NCI-H1694 (cell line): ENCODE measurements around the gene CNTN2.

Source experiments
- DNase-seq: peaks from one replicate; lab custom pipeline; 2025; lab: John Stamatoyannopoulos, UW

The CNTN2 gene

GRCh38 chr1:205024679-205025078 lies 18.3 kb upstream of the CNTN2 start:
- no peak for DNase-seq

- no peak for DNase-seq
These were observed 17.8 kb upstream of the CNTN2 start for GRCh38 chr1:205025239-205025638.

GRCh38 chr1:205026181-205026580 lies 16.8 kb upstream of the CNTN2 start:
- DNase-seq: no peak

- DNase-seq: no peak
These were observed 14.6 kb upstream of the CNTN2 start for GRCh38 chr1:205028390-205028789.

DNA sequence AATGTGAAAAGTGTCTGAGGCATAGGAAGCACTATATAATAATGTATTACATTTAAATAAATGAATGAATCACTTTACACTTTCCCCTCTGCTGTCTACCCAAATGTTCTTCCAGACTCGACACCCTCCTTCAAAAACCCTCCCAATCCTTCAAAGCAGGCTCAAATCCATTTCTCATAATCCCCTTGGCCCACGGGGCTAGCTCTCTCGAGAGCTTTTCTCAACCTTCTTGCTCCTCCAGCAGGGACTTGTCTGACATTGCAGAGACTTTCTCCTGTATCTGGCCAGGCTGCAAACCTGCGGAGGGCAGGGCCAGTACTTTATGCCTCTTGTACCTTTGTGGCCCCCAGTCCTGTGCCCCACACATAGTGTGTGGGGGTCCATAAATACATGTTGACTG lies 14.1 kb upstream of the CNTN2 start:
- no peak for DNase-seq

DNA sequence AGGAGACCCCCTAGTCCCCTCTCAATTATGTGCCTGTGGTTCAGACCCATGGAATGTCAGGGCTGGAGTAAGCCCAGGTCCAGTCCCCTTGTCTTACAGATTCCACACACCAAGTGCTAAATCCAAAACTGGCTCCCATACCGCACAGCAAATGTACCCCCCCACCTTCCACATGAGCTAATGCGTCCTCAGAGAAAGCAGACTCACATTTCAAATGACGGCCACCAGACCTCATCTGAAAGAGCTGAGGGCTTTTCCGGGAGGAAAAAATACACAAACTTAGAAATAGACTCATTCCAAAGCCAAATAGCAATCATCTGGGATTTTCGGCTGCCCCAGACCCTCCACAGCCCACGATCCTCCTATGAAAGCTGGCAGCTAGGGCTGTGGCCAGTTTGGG lies 12.8 kb upstream of the CNTN2 start:
- no peak for DNase-seq

GRCh38 chr1:205030896-205031295 lies 12.1 kb upstream of the CNTN2 start:
- DNase-seq: no peak

DNA sequence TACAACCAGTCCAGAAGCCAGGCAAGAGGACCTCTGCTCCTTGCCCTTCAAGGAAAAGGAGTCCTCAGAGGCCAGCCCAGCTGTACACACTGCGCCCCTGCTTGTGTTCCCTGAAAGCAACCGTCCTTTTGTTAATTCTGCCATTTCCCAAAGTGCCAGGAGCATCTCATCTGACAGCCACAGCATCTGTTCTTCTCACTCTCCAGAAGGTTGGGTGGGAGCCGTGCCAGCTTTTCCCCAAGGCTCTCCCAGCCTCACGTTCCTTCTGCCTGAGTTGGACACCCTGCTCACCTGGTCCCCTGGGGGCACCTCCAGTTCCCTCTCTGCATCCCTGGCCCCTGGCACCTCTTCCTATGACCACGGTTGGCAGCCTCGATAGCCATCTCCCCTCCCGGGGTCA lies 10.5 kb upstream of the CNTN2 start:
- DNase-seq: peak; percentile 97

- no peak for DNase-seq
These were observed 5.5 kb upstream of the CNTN2 start for GRCh38 chr1:205037539-205037938.

GRCh38 chr1:205038132-205038786 lies 4.8 kb upstream of the CNTN2 start:
- DNase-seq: no peak

DNA sequence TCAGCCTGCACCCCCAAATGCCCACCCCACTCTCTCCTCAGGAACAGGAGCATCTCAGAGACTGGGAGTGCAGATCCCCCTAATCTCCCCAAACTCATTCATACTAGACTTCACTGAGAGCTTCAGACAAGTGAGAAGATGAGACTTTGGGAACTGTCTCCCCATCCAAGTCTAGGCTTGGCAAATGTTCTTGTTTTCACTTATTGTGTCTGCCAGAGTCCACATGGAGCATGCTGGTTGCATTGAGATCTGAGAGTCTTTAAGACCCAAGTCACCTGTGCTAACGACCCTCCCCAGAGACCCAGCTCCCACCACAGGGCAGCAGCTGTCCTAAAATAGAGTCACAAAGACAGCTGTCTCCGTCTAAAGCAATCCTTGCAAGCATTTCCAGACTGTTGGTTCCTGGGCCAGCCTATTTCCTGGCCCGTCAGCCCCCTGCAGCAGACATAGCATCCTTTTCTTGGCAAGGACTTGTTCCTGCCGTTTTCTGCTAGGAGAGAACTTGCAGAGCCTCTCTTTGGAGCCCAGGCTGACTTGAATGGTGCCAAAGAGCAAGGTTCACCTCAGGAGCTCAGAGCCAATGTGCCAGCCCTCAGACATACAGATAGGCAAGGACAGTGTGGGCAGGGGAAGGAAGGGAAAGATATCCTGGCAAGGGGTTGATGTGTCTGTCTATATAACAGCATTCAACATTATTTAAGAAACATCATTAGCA lies 1.9 kb upstream of the CNTN2 start:
- DNase-seq: no peak

DNA sequence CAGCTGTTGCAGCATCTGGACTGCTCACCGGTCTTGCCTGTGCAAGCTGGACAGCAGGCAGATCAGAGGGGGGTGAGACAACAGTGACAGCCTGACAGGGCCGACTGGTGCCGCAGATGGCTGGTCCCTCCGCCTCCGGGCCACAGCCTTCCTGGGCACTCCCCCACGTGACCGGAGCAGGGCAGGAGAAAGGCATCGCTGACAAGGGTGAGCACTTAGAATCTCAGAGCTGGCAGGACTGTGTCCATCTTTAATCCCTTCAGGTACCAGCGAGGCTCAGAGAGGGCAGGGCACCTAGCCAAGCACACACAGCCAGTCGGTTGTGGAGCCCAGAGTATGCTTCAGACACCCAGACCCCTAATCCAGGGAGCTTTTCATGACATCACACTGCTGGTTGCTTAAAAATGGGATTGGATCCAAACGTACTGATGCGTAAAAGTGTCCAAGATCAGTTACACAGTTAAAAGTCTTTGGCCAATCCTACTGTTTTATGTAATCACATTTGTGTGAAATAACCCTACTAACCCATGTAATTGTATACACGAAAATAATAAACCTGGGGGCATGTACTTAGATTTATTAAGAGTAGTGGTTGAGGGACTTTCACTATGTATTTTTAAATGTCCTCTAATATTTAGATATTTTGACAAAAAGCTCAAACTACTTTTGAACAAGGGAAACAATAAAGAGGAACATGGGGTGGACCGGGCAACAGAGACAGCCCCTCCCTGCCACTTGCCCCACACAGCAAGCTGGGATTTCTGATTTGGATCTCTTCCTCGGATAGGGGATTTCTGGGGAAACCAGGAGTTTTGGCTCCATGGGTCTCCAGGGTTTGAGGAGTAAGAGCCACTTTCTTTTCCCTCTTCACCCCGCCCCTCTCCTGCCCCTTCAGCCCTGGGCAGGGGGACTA lies 758 bp upstream of the CNTN2 start:
- peak; percentile 41 for DNase-seq

DNA sequence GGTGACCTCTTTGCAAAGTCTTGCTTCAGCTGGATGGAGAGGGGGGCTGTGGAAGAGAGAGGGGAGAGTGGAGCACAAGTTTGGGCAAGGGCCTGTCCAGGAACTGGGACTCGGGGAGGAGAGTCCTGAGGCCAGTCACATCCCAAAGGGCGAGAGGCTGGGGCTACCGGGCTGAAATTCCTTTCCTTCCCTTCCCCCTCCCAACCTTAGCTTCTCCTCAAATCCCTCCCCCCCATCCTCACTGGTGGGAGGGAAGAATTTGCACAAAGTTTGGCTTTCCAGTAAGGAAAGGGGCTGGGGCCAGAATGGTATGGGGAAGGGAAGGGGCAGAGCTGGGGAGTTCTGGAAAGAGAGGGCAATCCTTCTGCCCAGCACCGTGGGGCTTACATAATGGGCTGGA lies 854 bp downstream of the CNTN2 start:
- DNase-seq: no peak

DNA sequence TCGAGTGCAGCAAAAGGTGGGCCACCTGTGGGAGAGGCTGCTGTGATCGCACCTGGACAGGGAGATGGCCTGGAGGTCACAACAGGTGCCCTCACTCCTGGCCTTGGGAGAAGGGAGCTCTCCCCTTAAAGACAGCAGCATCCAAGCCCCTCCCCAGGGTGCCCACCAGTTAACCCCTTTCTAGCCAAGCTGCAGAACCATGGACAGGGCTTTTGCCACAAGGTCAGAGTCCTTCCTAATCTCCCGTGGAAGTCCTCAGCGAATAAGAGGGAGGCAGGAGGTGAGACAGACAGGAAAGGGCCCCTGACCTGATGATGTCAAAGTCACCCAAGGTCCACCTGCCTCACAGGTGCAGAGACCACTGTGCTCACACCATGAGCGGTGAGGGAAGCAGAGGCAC lies 1.7 kb downstream of the CNTN2 start:
- DNase-seq: no peak

- no peak for DNase-seq
These were observed 2.1 kb downstream of the CNTN2 start for GRCh38 chr1:205045146-205045545.

GRCh38 chr1:205046870-205047269 lies 3.9 kb downstream of the CNTN2 start:
- DNase-seq: no peak

DNA sequence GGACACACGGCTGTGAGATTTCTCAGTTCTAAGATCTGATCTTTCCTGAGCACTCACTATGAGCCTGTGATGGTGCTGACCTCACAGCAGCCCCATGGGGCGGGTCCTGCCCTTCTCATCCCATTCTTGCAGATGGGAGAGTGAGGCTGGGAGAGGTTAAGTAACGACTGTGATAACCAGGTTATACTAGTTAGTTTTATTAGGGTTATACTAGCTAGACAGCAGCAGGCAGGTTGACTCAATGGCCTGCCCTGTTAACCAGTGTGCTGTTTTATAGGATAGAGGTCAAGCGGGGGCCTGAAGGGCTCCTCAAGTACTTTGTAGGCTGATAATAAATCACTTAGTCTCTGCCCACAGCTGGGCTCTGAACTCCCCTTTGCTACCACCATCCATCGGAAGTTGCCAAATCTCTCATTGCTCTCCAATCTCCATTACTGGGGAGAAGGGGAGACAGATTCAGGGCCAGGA lies 4.8 kb downstream of the CNTN2 start:
- DNase-seq: no peak

GRCh38 chr1:205048382-205048781 lies 5.4 kb downstream of the CNTN2 start:
- peak; percentile 85 for DNase-seq

DNA sequence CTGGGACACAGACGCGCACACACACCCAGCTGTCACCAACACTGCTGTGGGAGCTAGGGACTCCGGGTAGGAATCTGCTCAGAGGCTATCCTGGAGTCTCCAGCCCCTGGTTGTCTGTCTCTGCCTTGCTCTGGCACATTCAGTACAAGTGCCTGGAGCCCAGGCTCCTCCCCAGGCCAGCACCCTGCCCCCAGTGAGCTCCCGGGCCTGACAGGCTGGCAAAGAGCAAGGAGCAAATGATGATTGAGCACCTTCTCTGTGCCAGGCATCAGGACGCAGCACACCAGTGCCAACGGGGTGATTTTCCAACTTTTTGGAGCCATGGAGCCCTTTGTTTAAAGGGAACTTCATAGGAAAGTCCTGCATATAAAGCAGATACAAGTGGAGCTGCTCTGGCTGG lies 6.5 kb downstream of the CNTN2 start:
- no peak for DNase-seq

GRCh38 chr1:205052690-205053089 lies 9.7 kb downstream of the CNTN2 start:
- DNase-seq: no peak

DNA sequence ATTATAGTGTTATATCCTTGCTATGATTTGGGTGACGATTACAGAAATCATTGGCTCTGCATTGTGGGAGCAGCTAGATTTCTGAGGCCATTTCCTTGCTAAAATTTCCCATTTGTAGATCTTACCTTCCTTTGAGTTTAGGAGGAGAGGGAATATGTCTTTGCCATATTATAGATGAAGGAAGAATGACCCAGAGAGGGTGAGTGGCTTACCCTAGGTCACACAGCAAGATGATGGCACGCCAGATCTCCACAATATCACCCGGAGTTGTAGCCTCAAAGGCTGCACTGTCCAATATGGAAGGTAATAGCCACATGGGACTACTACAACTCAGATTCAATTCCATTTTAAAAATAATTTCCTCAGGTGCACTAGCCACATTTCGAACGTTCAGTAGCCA lies 10.3 kb downstream of the CNTN2 start:
- no peak for DNase-seq

GRCh38 chr1:205054013-205054412 lies 11.0 kb downstream of the CNTN2 start:
- DNase-seq: no peak

GRCh38 chr1:205056188-205056611 lies 13.2 kb downstream of the CNTN2 start:
- no peak for DNase-seq
